ENCODE measurements around the gene PADI1. TPM values are rescaled to one million over a fixed set of nuclear protein-coding genes. Genes with fewer than 3 reads are reported as not detected.

PADI1 gene
- total RNA-seq, 4 donors from 2014 or later: 3.2 to 24.2 (median 6.6) TPM

GRCh38 chr1:17201201-17202021 is 3.5 kb upstream of the PADI1 start:
- no peak overlapping the region for H3K4me3 ChIP-seq (ENCODE audit: low read depth, poor library complexity, severe bottlenecking)
- peak in 1 of 2 donors; percentile 62 for DNase-seq (ENCODE audit: low spot score in 2 of 2)
- TF ChIP-seq POLR2A (IDR thresholded peaks at IDR 0.05) (no peak), CTCF (IDR thresholded peaks at IDR 0.05) (no peak)
- WGBS, 2 donors: 54 to 59% methylated on average over 9 of the region's 9 CpGs
- intact Hi-C loops (cut with DNase I; ENCODE audit: low total_unique reads): no loop called here

- TF ChIP-seq CTCF (IDR thresholded peaks at IDR 0.05): no peak
- no peak for TF ChIP-seq POLR2A (IDR thresholded peaks at IDR 0.05)
- 84 to 86% methylated on average over 7 of the region's 7 CpGs for WGBS, 2 donors
- DNase-seq (ENCODE audit: low spot score in 2 of 2): no peak
Measured at GRCh38 chr1:17205652-17206051, 724 bp downstream of the PADI1 start.

GRCh38 chr1:17206196-17206595 is 1.3 kb downstream of the PADI1 start:
- no peak for DNase-seq (ENCODE audit: low spot score in 2 of 2)
- H3K4me3 ChIP-seq (ENCODE audit: low read depth, poor library complexity, severe bottlenecking): no peak overlapping the region
- intact Hi-C loops (cut with DNase I; ENCODE audit: low total_unique reads): no loop called here
- no peak for TF ChIP-seq POLR2A (IDR thresholded peaks at IDR 0.05)
- no peak for TF ChIP-seq CTCF (IDR thresholded peaks at IDR 0.05)
- 66 to 84% methylated on average over 4 of the region's 4 CpGs for WGBS, 2 donors

More at GRCh38 chr1:17205652-17206051, 724 bp downstream of the PADI1 start:
- H3K4me3 ChIP-seq (ENCODE audit: low read depth, poor library complexity, severe bottlenecking): no peak overlapping the region
- intact Hi-C loops (cut with DNase I; ENCODE audit: low total_unique reads): no loop called here

- TF ChIP-seq POLR2A (IDR thresholded peaks at IDR 0.05) (no peak), CTCF (IDR thresholded peaks at IDR 0.05) (no peak)
- intact Hi-C loops (cut with DNase I; ENCODE audit: low total_unique reads): no loop called here
- no peak overlapping the region for H3K4me3 ChIP-seq (ENCODE audit: low read depth, poor library complexity, severe bottlenecking)
- DNase-seq (ENCODE audit: low spot score in 2 of 2): peak in 1 of 2 donors; percentile 37
- 58 to 67% methylated on average over 4 of the region's 4 CpGs for WGBS, 2 donors
Measured at GRCh38 chr1:17207046-17207445, 2.1 kb downstream of the PADI1 start.

GRCh38 chr1:17207540-17207939 is 2.6 kb downstream of the PADI1 start:
- no peak overlapping the region for H3K4me3 ChIP-seq (ENCODE audit: low read depth, poor library complexity, severe bottlenecking)
- intact Hi-C loops (cut with DNase I; ENCODE audit: low total_unique reads): no loop called here
- WGBS, 2 donors: 57 to 61% methylated on average over 4 to 5 of the region's 5 CpGs
- TF ChIP-seq CTCF (IDR thresholded peaks at IDR 0.05) (no peak), POLR2A (IDR thresholded peaks at IDR 0.05) (no peak)
- no peak for DNase-seq (ENCODE audit: low spot score in 2 of 2)
